PC-9 (cell line): Measurements from ENCODE around the gene HNRNPA2B1.

Experiments
- EZH2 ChIP-seq: fragments of 200-600 bp; sonication (generic); IDR thresholded peaks from 2 replicates; pipeline ENCODE4 v1.8.0; 2017; ENCODE audit warnings: antibody characterized with exemption, low read depth
- TF ChIP-seq, protein P1 (sequence below): fragments of 200-600 bp; sonication (generic); conservative IDR thresholded peaks from 2 replicates; pipeline ENCODE4 v1.6.1; 2017; ENCODE audit warnings: mixed run types, antibody characterized with exemption, mild to moderate bottlenecking, moderate library complexity

- TF ChIP-seq, protein P1, sequence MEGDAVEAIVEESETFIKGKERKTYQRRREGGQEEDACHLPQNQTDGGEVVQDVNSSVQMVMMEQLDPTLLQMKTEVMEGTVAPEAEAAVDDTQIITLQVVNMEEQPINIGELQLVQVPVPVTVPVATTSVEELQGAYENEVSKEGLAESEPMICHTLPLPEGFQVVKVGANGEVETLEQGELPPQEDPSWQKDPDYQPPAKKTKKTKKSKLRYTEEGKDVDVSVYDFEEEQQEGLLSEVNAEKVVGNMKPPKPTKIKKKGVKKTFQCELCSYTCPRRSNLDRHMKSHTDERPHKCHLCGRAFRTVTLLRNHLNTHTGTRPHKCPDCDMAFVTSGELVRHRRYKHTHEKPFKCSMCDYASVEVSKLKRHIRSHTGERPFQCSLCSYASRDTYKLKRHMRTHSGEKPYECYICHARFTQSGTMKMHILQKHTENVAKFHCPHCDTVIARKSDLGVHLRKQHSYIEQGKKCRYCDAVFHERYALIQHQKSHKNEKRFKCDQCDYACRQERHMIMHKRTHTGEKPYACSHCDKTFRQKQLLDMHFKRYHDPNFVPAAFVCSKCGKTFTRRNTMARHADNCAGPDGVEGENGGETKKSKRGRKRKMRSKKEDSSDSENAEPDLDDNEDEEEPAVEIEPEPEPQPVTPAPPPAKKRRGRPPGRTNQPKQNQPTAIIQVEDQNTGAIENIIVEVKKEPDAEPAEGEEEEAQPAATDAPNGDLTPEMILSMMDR: no peak; the same call in 1 of the 2 replicates
- TF ChIP-seq EZH2: no peak
Observed at GRCh38 chr7:26151953-26152781, 48.4 kb downstream of the HNRNPA2B1 start, which contains the start of gene NFE2L3.
